BLaER1 treated with 17β-estradiol and CSF1 and Interleukin-3, amounts not matched to agents 10 nM and 100 nM (cell line): Measurements from ENCODE around the gene AGPAT3.
"Not testable (repeated sequence)": the region's sequence is repeated elsewhere in the genome, so short reads cannot be mapped to it uniquely, and the experiment has no call there.

ENCODE experiments used
- H3K27ac ChIP-seq, 11 experiments: shearing (Covaris generic); formaldehyde crosslinking; 2 replicates each; pipeline ENCODE4 v1.8.1; 2022
- H3K27me3 ChIP-seq, 11 experiments: shearing (Covaris generic); formaldehyde crosslinking; 2 replicates each; pipeline ENCODE4 v1.8.1; 2022
- H3K36me3 ChIP-seq, 11 experiments: shearing (Covaris generic); formaldehyde crosslinking; 2 replicates each; pipeline ENCODE4 v1.8.1; 2022
- H3K4me1 ChIP-seq, 10 experiments: shearing (Covaris generic); formaldehyde crosslinking; 2 replicates each; pipeline ENCODE4 v1.8.1; 2022
- H3K4me2 ChIP-seq, 11 experiments: shearing (Covaris generic); formaldehyde crosslinking; 2 replicates each; pipeline ENCODE4 v1.8.1; 2022
- H3K4me3 ChIP-seq, 10 experiments: shearing (Covaris generic); formaldehyde crosslinking; 2 replicates each; pipeline ENCODE4 v1.8.1; 2022
- H3K9ac ChIP-seq, 11 experiments: shearing (Covaris generic); formaldehyde crosslinking; 2 replicates each; pipeline ENCODE4 v1.8.1; 2022
- H3K9me3 ChIP-seq, 11 experiments: shearing (Covaris generic); formaldehyde crosslinking; replicated peaks in 1 of 11; 2 replicates each; pipeline ENCODE4 v1.8.1; 2022
- H4K20me1 ChIP-seq, 11 experiments: shearing (Covaris generic); formaldehyde crosslinking; 2 replicates each; pipeline ENCODE4 v1.8.1; 2022
- Cebpa-rat ChIP-seq, 11 experiments: shearing (Covaris generic); IDR thresholded peaks; 2 replicates each; pipeline ENCODE4 v1.8.1; 2022

Gene AGPAT3

DNA sequence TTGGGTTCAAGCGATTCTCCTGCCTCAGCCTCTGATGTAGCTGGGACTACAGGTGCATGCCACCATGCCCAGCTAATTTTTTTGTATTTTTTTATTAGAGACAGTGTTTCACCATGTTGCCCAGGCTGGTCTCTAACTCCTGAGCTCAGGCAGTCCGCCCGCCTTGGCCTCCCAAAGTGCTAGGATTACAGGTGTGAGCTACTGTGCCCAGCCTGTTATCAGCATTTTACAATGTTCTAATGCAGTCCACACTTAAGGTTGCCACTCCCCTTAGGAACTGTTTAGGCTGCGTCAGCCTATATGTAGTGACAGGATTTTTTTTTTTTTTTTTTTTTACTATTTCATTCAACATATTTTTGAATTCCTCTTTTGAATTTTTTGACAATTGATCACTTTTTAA lies 30.2 kb downstream of the AGPAT3 start:
- H3K27me3 ChIP-seq, result no peaks in the 10 kb centered on the region
- peaks cover 18 to 52% (median 29%) of the 10 kb centered on the region in 11 experiments; a peak in 18 of 22 replicates for H3K36me3 ChIP-seq
- no peak for TF ChIP-seq Cebpa-rat (IDR thresholded peaks at IDR 0.05)
- peaks cover 20 to 56% (median 47%) of the 10 kb centered on the region in 11 experiments for H3K9me3 ChIP-seq
- no peak overlapping the region for H3K4me2 ChIP-seq
- H3K27ac ChIP-seq, result no peak overlapping the region
- no peak overlapping the region for H3K4me3 ChIP-seq
- H3K9ac ChIP-seq, result no peak overlapping the region
- peaks cover 0 to 93% (median 21%) of the 10 kb centered on the region in 11 experiments; a peak in 12 of 22 replicates for H4K20me1 ChIP-seq
- peaks cover 17 to 25% (median 22%) of the 10 kb centered on the region in 10 experiments for H3K4me1 ChIP-seq

DNA sequence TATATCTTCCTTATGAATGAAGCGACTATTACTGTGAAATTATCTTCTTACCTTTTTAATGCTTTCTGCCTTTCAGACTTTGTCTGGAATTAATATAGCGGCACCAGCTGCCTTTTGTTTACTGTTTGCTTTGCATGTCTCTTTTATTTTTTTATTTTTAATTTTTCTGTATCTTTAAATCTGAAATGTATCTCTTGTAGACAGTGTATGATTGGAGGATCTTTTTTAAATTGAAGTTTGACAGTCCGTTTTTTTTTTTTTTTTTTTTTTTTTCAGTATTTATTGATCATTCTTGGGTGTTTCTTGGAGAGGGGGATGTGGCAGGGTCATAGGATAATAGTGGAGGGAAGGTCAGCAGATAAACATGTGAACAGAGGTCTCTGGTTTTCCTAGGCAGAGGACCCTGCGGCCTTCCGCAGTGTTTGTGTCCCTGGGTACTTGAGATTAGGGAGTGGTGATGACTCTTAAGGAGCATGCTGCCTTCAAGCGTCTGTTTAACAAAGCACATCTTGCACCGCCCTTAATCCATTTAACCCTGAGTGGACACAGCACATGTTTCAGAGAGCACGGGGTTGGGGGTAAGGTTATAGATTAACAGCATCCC lies 31.8 kb downstream of the AGPAT3 start:
- H3K4me2 ChIP-seq, H3K27me3 ChIP-seq, H3K27ac ChIP-seq, H3K4me3 ChIP-seq, H3K9ac ChIP-seq: not testable (repeated sequence)
- peaks cover 0 to 94% (median 26%) of the 10 kb centered on the region in 11 experiments; a peak in 12 of 22 replicates for H4K20me1 ChIP-seq
- peaks cover 17 to 25% (median 22%) of the 10 kb centered on the region in 10 experiments for H3K4me1 ChIP-seq
- peaks cover 10 to 44% (median 20%) of the 10 kb centered on the region in 11 experiments; a peak in 16 of 22 replicates for H3K36me3 ChIP-seq
- H3K9me3 ChIP-seq, result peaks cover 13 to 40% (median 31%) of the 10 kb centered on the region in 11 experiments

DNA sequence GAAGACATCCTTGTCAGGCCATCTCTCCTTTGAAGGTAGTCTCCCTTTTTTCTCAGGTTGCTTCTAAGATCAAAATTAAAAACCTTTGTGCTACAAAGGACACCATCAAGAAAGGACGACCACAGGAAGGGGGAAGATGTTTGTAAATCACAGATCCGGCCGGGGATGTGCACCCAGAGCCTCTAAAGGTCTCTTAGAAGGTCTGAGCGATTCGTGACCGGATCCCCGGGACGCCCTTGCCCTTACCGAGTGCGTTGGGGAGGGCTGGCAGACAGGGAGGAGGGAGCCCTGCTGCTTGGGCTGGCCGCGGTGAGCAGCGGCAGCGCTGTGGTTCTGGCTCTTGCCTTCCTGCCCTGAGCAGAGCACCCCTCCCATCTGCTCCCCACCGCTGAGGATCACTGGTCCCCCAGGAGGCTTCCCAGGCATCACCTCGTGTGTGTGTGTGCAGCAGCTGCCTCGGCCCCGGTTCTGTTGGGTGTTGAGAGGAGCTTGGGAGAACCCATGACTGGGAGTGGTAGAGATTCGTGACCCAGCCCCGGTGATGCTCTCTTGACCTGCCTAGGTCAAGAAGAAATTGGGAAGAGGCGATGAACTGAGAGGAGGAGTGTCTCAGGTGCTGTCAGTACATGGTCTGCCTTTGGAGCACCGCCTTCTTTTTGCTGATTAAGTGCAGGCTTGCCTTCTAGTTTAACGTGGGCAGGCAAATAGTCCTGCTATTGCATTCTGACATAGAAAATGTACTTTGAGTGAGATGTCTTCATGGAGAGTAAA lies 34.5 kb downstream of the AGPAT3 start:
- Histone ChIP-seq H4K20me1 (peaks cover 11 to 94% (median 41%) of the 10 kb centered on the region in 11 experiments; a peak in 19 of 22 replicates), H3K4me2 (no peak overlapping the region), H3K27ac (no peak overlapping the region), H3K4me1 (peaks cover 0 to 8% (median 2%) of the 10 kb centered on the region in 10 experiments; a peak in 11 of 20 replicates), H3K36me3 (peaks cover 4 to 48% (median 19%) of the 10 kb centered on the region in 11 experiments; a peak in 11 of 22 replicates), H3K9me3 (peaks cover 7 to 29% (median 21%) of the 10 kb centered on the region in 11 experiments; a peak in 19 of 22 replicates), H3K4me3 (no peak overlapping the region), H3K27me3 (no peaks in the 10 kb centered on the region), H3K9ac (no peak overlapping the region)
- TF ChIP-seq Cebpa-rat (IDR thresholded peaks at IDR 0.05), result no peak

DNA sequence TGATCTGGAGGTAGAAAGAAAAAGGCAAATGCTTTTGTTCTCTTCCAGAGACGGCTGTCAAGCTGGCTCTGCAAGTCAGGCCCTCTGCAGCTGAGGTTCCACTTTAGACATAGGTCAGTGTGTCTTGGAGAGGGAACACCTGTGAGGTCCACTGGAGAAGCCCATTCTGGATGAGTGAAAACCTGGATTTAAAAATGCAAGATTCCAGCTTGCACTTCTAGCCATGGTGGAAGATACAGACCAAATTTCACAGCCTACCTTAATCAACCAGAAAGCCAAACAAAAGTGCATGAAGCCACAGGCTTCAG lies 35.0 kb downstream of the AGPAT3 start:
- TF ChIP-seq Cebpa-rat (IDR thresholded peaks at IDR 0.05), result no peak
- H3K27me3 ChIP-seq, result no peaks in the 10 kb centered on the region
- no peak overlapping the region for H3K27ac ChIP-seq

DNA sequence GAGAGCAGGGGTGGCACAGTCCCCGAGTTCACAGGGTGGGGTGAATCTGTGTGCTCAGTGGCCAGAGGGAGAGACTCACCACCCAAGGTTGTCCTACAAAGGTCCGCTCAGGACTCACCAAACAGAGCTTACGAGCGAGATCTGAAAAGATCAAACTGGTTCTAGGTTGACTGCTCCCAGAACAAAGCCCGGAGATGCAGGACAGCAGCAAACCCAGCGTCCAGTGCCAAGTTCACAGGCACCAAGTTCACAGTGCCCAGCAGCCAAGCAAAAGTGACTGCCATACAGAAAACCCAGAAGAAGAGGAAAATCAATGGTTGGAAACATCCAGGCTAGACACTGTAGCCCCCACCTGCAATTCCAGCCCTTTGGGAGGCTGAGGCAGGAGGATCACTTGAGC lies 35.7 kb downstream of the AGPAT3 start:
- H3K27ac ChIP-seq, result no peak overlapping the region
- H4K20me1 ChIP-seq, result peaks cover 11 to 90% (median 49%) of the 10 kb centered on the region in 11 experiments; a peak in 20 of 22 replicates
- H3K4me3 ChIP-seq, result no peak overlapping the region

More for the DNA sequence above, 35.0 kb downstream of the AGPAT3 start:
- 0 out of 20 replicates have a peak, but pooled peaks cover 0 to 6% (median 0%) of the 10 kb centered on the region in 10 experiments for H3K4me1 ChIP-seq
- no peak overlapping the region for H3K4me3 ChIP-seq
- H3K36me3 ChIP-seq, result peaks cover 4 to 54% (median 21%) of the 10 kb centered on the region in 11 experiments; a peak in 11 of 22 replicates
- H3K4me2 ChIP-seq, result no peak overlapping the region
- peaks cover 7 to 29% (median 21%) of the 10 kb centered on the region in 11 experiments; a peak in 19 of 22 replicates for H3K9me3 ChIP-seq
- no peak overlapping the region for H3K9ac ChIP-seq
- peaks cover 11 to 93% (median 47%) of the 10 kb centered on the region in 11 experiments; a peak in 19 of 22 replicates for H4K20me1 ChIP-seq

DNA sequence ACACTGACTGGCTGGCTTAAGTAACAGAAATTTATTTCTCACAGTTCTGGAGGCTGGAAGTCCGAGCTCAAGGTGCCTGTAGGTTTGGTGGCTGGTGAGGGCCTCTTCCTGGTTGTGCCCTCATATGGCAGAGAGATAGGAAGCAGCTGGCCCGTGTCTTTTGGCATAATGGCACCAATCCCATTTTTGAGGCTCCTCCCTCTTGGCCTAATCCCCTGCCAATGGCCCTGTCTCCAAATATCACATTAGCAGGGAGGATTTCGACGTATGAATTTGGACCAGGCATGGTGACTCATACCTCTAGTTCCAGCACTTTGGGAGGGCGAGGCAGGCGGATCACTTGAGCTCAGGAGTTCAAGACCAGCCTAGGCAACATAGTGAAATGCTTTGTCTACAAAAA lies 37.4 kb downstream of the AGPAT3 start:
- peaks cover 11 to 93% (median 62%) of the 10 kb centered on the region in 11 experiments; a peak in 19 of 22 replicates for H4K20me1 ChIP-seq
- peaks cover 6 to 23% (median 18%) of the 10 kb centered on the region in 11 experiments; a peak in 19 of 22 replicates for H3K9me3 ChIP-seq
- H3K9ac ChIP-seq, result no peak overlapping the region
- no peak overlapping the region for H3K27ac ChIP-seq
- 0 out of 20 replicates have a peak, but pooled peaks cover 0 to 6% (median 0%) of the 10 kb centered on the region in 10 experiments for H3K4me1 ChIP-seq
- no peaks in the 10 kb centered on the region for H3K27me3 ChIP-seq
- H3K36me3 ChIP-seq, result peaks cover 4 to 76% (median 27%) of the 10 kb centered on the region in 11 experiments; a peak in 15 of 22 replicates
- no peak for TF ChIP-seq Cebpa-rat (IDR thresholded peaks at IDR 0.05)
- no peak overlapping the region for H3K4me3 ChIP-seq
- no peak overlapping the region for H3K4me2 ChIP-seq

More for the DNA sequence above, 35.7 kb downstream of the AGPAT3 start:
- peaks cover 7 to 29% (median 21%) of the 10 kb centered on the region in 11 experiments; a peak in 19 of 22 replicates for H3K9me3 ChIP-seq
- 0 out of 20 replicates have a peak, but pooled peaks cover 0 to 6% (median 0%) of the 10 kb centered on the region in 10 experiments for H3K4me1 ChIP-seq
- H3K4me2 ChIP-seq, result no peak overlapping the region
- no peak for TF ChIP-seq Cebpa-rat (IDR thresholded peaks at IDR 0.05)
- H3K27me3 ChIP-seq, result no peaks in the 10 kb centered on the region
- H3K9ac ChIP-seq, result no peak overlapping the region
- peaks cover 4 to 60% (median 21%) of the 10 kb centered on the region in 11 experiments; a peak in 12 of 22 replicates for H3K36me3 ChIP-seq

DNA sequence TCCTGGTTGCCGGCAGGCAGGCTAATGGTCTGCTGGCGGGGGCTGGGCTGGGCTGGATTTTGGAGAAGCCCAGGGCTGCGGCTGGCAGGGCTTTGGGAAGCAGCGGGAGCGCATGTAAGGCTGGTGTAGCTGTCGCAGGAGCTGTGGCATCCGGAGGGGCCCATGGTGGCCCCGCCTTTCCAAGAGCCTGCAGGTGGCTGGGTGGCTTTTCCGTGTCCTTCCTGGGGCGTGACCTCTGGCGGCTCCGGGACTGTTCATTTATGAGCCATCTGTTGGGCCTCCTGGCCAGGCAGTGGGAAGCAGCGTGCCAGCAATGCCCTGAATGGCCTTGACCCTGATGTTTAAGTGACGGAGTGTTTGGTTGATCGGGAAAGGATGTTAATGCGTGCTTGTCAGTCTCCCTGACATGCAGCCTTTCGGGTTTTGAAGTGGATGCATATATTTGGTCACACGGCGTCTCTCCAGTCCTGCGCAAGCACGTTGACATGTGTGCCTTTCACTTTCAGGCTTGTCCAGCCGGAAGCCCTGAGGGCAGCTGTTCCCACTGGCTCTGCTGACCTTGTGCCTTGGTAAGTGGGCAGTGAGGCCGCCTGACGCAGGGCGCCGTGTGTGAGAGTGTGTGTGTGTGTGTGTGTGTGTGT lies 38.5 kb downstream of the AGPAT3 start:
- Histone ChIP-seq H3K27ac (no peak overlapping the region), H3K9ac (no peak overlapping the region), H3K4me1 (0 out of 20 replicates have a peak, but pooled peaks cover 0 to 6% (median 0%) of the 10 kb centered on the region in 10 experiments), H3K27me3 (no peaks in the 10 kb centered on the region), H4K20me1 (peaks cover 11 to 94% (median 70%) of the 10 kb centered on the region in 11 experiments; a peak in 20 of 22 replicates), H3K36me3 (peaks cover 4 to 75% (median 26%) of the 10 kb centered on the region in 11 experiments; a peak in 14 of 22 replicates), H3K4me3 (no peak overlapping the region), H3K9me3 (peaks cover 0 to 12% (median 7%) of the 10 kb centered on the region in 11 experiments; a peak in 13 of 22 replicates), H3K4me2 (no peak overlapping the region)
- TF ChIP-seq Cebpa-rat (IDR thresholded peaks at IDR 0.05), result no peak

DNA sequence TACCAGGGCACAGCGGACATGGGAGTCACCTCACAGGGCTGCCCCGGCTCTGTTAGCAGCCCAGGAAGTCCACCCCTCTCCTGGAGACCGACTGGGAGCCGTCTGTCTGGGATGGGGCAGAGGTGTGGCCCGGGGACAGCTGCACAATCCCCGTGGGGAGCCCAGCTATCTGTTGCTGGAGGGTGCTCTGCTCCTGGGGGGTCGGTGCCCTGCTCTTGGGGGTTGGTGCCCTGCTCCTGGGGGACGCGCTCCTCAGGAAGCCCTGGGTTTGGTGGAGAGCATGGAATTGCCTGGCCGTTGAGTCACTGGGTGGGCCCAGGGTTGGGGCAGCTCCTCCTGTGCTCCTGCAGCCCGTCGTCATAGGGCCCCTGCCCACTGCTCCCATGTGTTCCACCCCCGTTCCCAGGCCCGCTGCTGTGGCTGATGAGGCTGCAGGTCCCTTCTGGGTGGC lies 39.3 kb downstream of the AGPAT3 start:
- no peak for TF ChIP-seq Cebpa-rat (IDR thresholded peaks at IDR 0.05)
- H3K27me3 ChIP-seq, result no peaks in the 10 kb centered on the region
- peaks cover 0 to 70% (median 21%) of the 10 kb centered on the region in 11 experiments; a peak in 13 of 22 replicates for H3K36me3 ChIP-seq
- no peak overlapping the region for H3K4me2 ChIP-seq
- peaks cover 0 to 4% (median 0%) of the 10 kb centered on the region in 11 experiments; a peak in 4 of 22 replicates for H3K9me3 ChIP-seq
- H3K9ac ChIP-seq, result no peak overlapping the region
- 0 out of 20 replicates have a peak, but pooled peaks cover 0 to 6% (median 0%) of the 10 kb centered on the region in 10 experiments for H3K4me1 ChIP-seq
- H3K27ac ChIP-seq, result no peak overlapping the region
- H3K4me3 ChIP-seq, result no peak overlapping the region
- peaks cover 11 to 89% (median 73%) of the 10 kb centered on the region in 11 experiments; a peak in 20 of 22 replicates for H4K20me1 ChIP-seq
